ENCODE data around the gene CHORDC1. TPM values are rescaled to one million over a fixed set of nuclear protein-coding genes. Genes with fewer than 3 reads are reported as not detected.
"Not testable (repeated sequence)": the region's sequence is repeated elsewhere in the genome, so short reads cannot be mapped to it uniquely, and the experiment has no call there.

The CHORDC1 gene
- total and polyA plus RNA-seq, 5 donors from 2014 or later = 36.9 to 114 (median 42.9) TPM

DNA sequence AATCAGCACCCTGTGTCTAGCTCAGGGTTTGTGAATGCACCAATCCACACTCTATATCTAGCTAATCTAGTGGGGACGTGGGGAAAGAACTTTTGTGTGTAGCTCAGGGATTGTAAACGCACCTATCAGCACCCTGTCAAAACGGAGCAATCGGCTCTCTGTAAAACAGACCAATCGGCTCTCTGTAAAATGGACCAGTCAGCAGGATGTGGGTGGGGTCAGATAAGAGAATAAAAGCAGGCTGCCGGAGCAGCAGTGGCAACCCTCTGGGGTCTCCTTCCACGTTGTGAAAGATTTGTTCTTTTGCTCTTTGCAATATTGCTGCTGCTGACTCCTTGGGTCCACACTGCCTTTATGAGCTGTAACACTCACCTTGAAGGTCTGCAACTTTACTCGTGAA is 55.1 kb downstream of the CHORDC1 start:
- H3K4me1 Mint-ChIP-seq; H3K4me3 ChIP-seq (ENCODE audit: low read depth, low read length); H3K27ac ChIP-seq (ENCODE audit: insufficient read depth, low read length, poor library complexity, severe bottlenecking); H3K36me3 ChIP-seq (ENCODE audit: control insufficient read depth, insufficient read depth, low read length); H3K27ac Mint-ChIP-seq; H3K4me1 ChIP-seq (ENCODE audit: control insufficient read depth, insufficient read depth, low read length, poor library complexity, severe bottlenecking); H3K27me3 Mint-ChIP-seq; H3K9me3 ChIP-seq (ENCODE audit: control insufficient read depth in 2 of 2, low read length in 2 of 2); H3K27me3 ChIP-seq (ENCODE audit: control insufficient read depth, insufficient read depth, low read length); H3K36me3 Mint-ChIP-seq; DNase-seq; ATAC-seq (ENCODE audit: low read depth in 2 of 2); H3K9me3 Mint-ChIP-seq; H3K4me3 Mint-ChIP-seq: not testable (repeated sequence)

DNA sequence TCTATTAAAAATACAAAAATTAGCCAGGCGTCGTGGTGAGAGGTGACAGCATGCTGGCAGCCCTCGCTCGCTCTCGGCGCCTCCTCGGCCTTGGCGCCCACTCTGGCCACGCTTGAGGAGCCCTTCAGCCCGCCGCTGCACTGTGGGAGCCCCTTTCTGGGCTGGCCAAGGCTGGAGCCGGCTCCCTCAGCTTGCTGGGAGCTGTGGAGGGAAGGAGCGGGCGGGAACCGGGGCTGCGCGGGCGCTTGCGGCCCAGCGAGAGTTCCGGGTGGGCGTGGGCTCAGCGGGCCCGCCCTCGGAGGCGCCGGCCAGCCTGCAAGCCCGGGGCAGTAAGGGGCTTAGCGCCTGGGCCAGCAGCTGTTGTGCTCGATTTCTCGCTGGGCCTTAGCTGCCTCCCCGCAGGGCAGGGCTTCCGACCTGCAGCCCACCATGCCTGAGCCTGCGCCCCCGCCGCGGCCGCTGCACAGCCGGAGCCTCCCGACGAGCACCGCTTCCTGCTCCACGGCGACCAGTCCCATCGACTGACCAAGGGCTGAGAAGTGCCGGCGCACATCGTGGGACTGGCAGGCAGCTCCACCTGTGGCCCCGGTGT is 55.8 kb downstream of the CHORDC1 start:
- H3K4me1 Mint-ChIP-seq; H3K4me3 Mint-ChIP-seq; H3K9me3 Mint-ChIP-seq; ATAC-seq (ENCODE audit: low read depth in 2 of 2); H3K4me3 ChIP-seq (ENCODE audit: low read depth, low read length); H3K4me1 ChIP-seq (ENCODE audit: control insufficient read depth, insufficient read depth, low read length, poor library complexity, severe bottlenecking); H3K36me3 Mint-ChIP-seq; DNase-seq; H3K27me3 Mint-ChIP-seq; H3K27me3 ChIP-seq (ENCODE audit: control insufficient read depth, insufficient read depth, low read length); H3K27ac ChIP-seq (ENCODE audit: insufficient read depth, low read length, poor library complexity, severe bottlenecking); H3K9me3 ChIP-seq (ENCODE audit: control insufficient read depth in 2 of 2, low read length in 2 of 2); H3K36me3 ChIP-seq (ENCODE audit: control insufficient read depth, insufficient read depth, low read length); H3K27ac Mint-ChIP-seq: not testable (repeated sequence)

Other genes with a start within 250 kb of the CHORDC1 start
- gene TRIM49C, start 191.9 kb downstream of the CHORDC1 start, total RNA-seq = not detected
- gene TRIM49C, start 191.9 kb downstream of the CHORDC1 start, polyA plus RNA-seq = not detected
- not detected for gene UBTFL1, start 137.1 kb downstream of the CHORDC1 start, total RNA-seq
- not detected for gene UBTFL1, start 137.1 kb downstream of the CHORDC1 start, polyA plus RNA-seq
- gene NAALAD2, start 88.4 kb downstream of the CHORDC1 start, total RNA-seq = not detected
- gene NAALAD2, start 88.4 kb downstream of the CHORDC1 start, polyA plus RNA-seq = under 1 TPM in 2 of 4 donors, not detected in 2; 0.06 to 0.08 TPM